IMR-90 (cell line): Measurements from ENCODE around the gene NLRC5. TPM values are rescaled to one million over a fixed set of nuclear protein-coding genes. Genes with fewer than 3 reads are reported as not detected.

ENCODE experiments used
- ATAC-seq: fragments of 200-7000 bp; cut with Tn5 transposase; 2 replicates; pipeline ENCODE4 v1.9.1; 2020; ENCODE audit warnings: low read depth, mild to moderate bottlenecking, moderate library complexity
- BruUV-seq: library from RNA; stranded (reverse); fragments of 400-500 nt; replicated peaks from 2 replicates; lab custom pipeline; 2021; lab: Mats Ljungman, UMichigan
- CTCF ChIA-PET: fragments of 300-600 bp; formaldehyde crosslinking; extraction: SDS; loops from one replicate; lab custom pipeline; 2021; ENCODE audit warnings: antibody characterized with exemption; lab: Yijun Ruan, JAX
- POLR2A ChIA-PET: fragments of 300-600 bp; sonication (Branson Sonifier 250); formaldehyde crosslinking; loops from one replicate; lab custom pipeline; 2022; ENCODE audit warnings: antibody characterized with exemption; ENCODE audit not compliant: unreplicated experiment; lab: Charles Lee
- DNase-seq: peaks from one replicate; pipeline ENCODE4 v3.0.0; 2013
- H2AFZ ChIP-seq: replicated peaks from 2 replicates; pipeline ENCODE3; 2013; ENCODE audit warnings: low read length, mild to moderate bottlenecking; ENCODE audit not compliant: poor library complexity
- H2AK5ac ChIP-seq: 2 replicates; pipeline ENCODE4 v1.6.1; 2013; ENCODE audit warnings: low read depth, low read length, inconsistent platforms
- H2AK9ac ChIP-seq: replicated peaks from 2 replicates; pipeline ENCODE3; 2013; ENCODE audit warnings: mild to moderate bottlenecking, low read depth, low read length, moderate library complexity; ENCODE audit not compliant: poor library complexity
- H2BK120ac ChIP-seq: 2 replicates; pipeline ENCODE4 v1.6.1; 2013; ENCODE audit warnings: low read depth, low read length, inconsistent platforms
- H2BK15ac ChIP-seq: 3 replicates; pipeline ENCODE4 v1.6.1; 2013; ENCODE audit warnings: low read depth, low read length, inconsistent platforms
- H2BK20ac ChIP-seq: 2 replicates; pipeline ENCODE4 v1.6.1; 2013; ENCODE audit warnings: low read depth, mild to moderate bottlenecking, inconsistent platforms, low read length, moderate library complexity
- H2BK5ac ChIP-seq: 2 replicates; pipeline ENCODE4 v1.6.1; 2013; ENCODE audit warnings: mild to moderate bottlenecking, low read depth, low read length, inconsistent platforms; ENCODE audit not compliant: poor library complexity, severe bottlenecking
- H3K14ac ChIP-seq: replicated peaks from 2 replicates; pipeline ENCODE4 v1.6.1; 2013; ENCODE audit warnings: low read depth, low read length, inconsistent platforms
- H3K18ac ChIP-seq: 2 replicates; pipeline ENCODE4 v1.6.1; 2013; ENCODE audit warnings: low read depth, low read length, control low read depth
- H3K23ac ChIP-seq: 2 replicates; pipeline ENCODE4 v1.6.1; 2013; ENCODE audit warnings: low read depth, low read length, inconsistent platforms
- H3K27ac ChIP-seq: 2 replicates; pipeline ENCODE4 v1.5.1; 2013; ENCODE audit warnings: mild to moderate bottlenecking, control low read depth, low read length; ENCODE audit not compliant: insufficient read depth
- H3K27me3 ChIP-seq: 2 replicates; pipeline ENCODE4 v1.6.1; 2013; ENCODE audit warnings: low read length; ENCODE audit not compliant: control insufficient read depth, insufficient read depth
- H3K36me3 ChIP-seq: 2 replicates; pipeline ENCODE4 v1.6.1; 2013; ENCODE audit warnings: low read length, mixed read lengths; ENCODE audit not compliant: control insufficient read depth, insufficient read depth
- H3K4ac ChIP-seq: 2 replicates; pipeline ENCODE4 v1.6.1; 2013; ENCODE audit warnings: low read depth, low read length, inconsistent platforms
- H3K4me1 ChIP-seq: 2 replicates; pipeline ENCODE4 v1.6.1; 2013; ENCODE audit warnings: low read length, mixed read lengths; ENCODE audit not compliant: control insufficient read depth, insufficient read depth
- H3K4me2 ChIP-seq: 2 replicates; pipeline ENCODE4 v1.6.1; 2013; ENCODE audit warnings: low read depth, mild to moderate bottlenecking, control low read depth, low read length, moderate library complexity
- H3K4me3 ChIP-seq: 2 replicates; pipeline ENCODE4 v1.5.1; 2013; ENCODE audit warnings: low read depth, mild to moderate bottlenecking, control low read depth, low read length, moderate library complexity; ENCODE audit not compliant: insufficient read depth
- H3K56ac ChIP-seq: 2 replicates; pipeline ENCODE4 v1.6.1; 2013; ENCODE audit warnings: low read length, inconsistent platforms; ENCODE audit not compliant: insufficient read depth; ENCODE audit errors: extremely low read depth
- H3K79me1 ChIP-seq, 2 experiments: 2 replicates each; pipeline ENCODE4 v1.6.1; 2013; ENCODE audit warnings: low read length in 2 of 2, inconsistent platforms in 1 of 2, low read depth in 1 of 2
- H3K9ac ChIP-seq: 2 replicates; pipeline ENCODE4 v1.6.1; 2013; ENCODE audit warnings: low read depth, low read length, control low read depth
- H3K9me1 ChIP-seq: 2 replicates; pipeline ENCODE4 v1.6.1; 2013; ENCODE audit warnings: low read length, inconsistent platforms; ENCODE audit not compliant: insufficient read depth
- H3K9me3 ChIP-seq: 2 replicates; pipeline ENCODE4 v1.6.1; 2013; ENCODE audit warnings: low read length; ENCODE audit not compliant: control insufficient read depth, insufficient read depth
- H4K20me1 ChIP-seq: 2 replicates; pipeline ENCODE4 v1.6.1; 2013; ENCODE audit warnings: low read length, inconsistent platforms; ENCODE audit not compliant: insufficient read depth
- H4K5ac ChIP-seq: 2 replicates; pipeline ENCODE4 v1.6.1; 2013; ENCODE audit warnings: mild to moderate bottlenecking, low read depth, low read length, control low read depth
- H4K8ac ChIP-seq, 2 experiments: 2 replicates each; pipeline ENCODE4 v1.6.1; 2013; ENCODE audit warnings: low read depth in 2 of 2, low read length in 2 of 2, control low read depth in 1 of 2, inconsistent platforms in 1 of 2
- H4K91ac ChIP-seq: 2 replicates; pipeline ENCODE4 v1.6.1; 2013; ENCODE audit warnings: low read depth, low read length, inconsistent platforms; ENCODE audit not compliant: insufficient read depth
- FOS ChIP-seq: fragments of 150-350 bp; IDR thresholded peaks from 2 replicates; pipeline ENCODE4 v1.6.1; 2016; ENCODE audit warnings: low read depth, low read length
- NFE2L2 ChIP-seq: fragments of 150-350 bp; IDR thresholded peaks from 2 replicates; pipeline ENCODE4 v1.6.1; 2016; ENCODE audit warnings: low read depth, mild to moderate bottlenecking, low read length
- WGBS, 2 experiments: methylation state at CpG; one replicate each; pipeline versions ENCODE4 v1.1.5 to v1.1.7; 2013; ENCODE audit warnings: missing lambda C conversion rate in 2 of 2; ENCODE audit not compliant: insufficient read length in 1 of 2; ENCODE audit errors: extremely low coverage in 2 of 2; 5-methylcytosine and 5-hydroxymethylcytosine counted together
- dilution Hi-C: fragments of 300-500 bp; cut with HindIII; formaldehyde crosslinking; loops from one replicate; pipeline ENCODE4 v1.14.3; 2018; ENCODE audit warnings: low sequenced_read_pairs; ENCODE audit not compliant: unreplicated experiment
- in situ Hi-C: fragments of 300-500 bp; cut with MboI; formaldehyde crosslinking; loops from 3 replicates; pipeline ENCODE4 v1.14.3; 2019; ENCODE audit warnings: low sequenced_read_pairs, inconsistent platforms, mixed read lengths
- intact Hi-C: fragments of 100-400 bp; cut with micrococcal nuclease; formaldehyde crosslinking; loops from 2 replicates; pipeline ENCODE4 v1.10.0; 2022
- polyA plus RNA-seq, 3 experiments: library from polyadenylated mRNA; depleted of rRNA; stranded (reverse); fragments of >200 nt; gene quantifications; 2 replicates each; pipeline ENCODE4 v1.2.3, GENCODE V29; 2012; ENCODE audit warnings: low replicate concordance in 1 of 3
- total RNA-seq: library from RNA; depleted of rRNA; stranded (reverse); fragments of >200 nt; gene quantifications from 2 replicates; pipeline ENCODE4 v1.2.3, GENCODE V29; 2012

NLRC5 gene
- total and polyA plus RNA-seq, 2 of the 4 experiments (the other 2 are of a cell fraction) = 9.1 to 14.9 TPM

DNA sequence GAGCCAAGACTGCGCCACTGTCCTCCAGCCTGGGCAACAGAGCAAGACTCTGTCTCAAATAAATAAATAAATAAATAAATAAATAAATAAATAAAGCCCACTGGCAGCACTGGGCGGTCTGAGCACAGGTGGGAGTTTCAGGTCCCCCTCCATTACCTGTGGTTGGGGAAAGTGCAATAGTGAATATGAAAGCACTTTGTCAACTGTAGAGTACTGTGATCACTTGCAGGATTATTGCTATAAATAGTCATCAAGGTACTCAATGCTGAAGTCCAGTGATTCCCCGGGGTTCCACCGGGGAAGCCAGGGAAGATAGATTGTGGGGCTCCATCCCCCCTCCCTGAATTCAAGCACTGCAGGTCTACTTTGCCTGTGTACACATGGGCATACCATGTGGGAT lies 60.3 kb downstream of the NLRC5 start:
- CTCF ChIA-PET = no interaction called here
- dilution Hi-C loops = no loop called here

More for the DNA sequence above, 60.3 kb downstream of the NLRC5 start:
- no TSS peak for BruUV-seq
- H3K79me1 ChIP-seq = no peaks in the 10 kb centered on the region
- H4K91ac ChIP-seq = no peak overlapping the region
- H3K18ac ChIP-seq = no peak overlapping the region
- H3K4me1 ChIP-seq = peaks cover 3% of the 10 kb centered on the region; the same call in 1 of the 2 replicates
- no peak overlapping the region for H2BK5ac ChIP-seq
- H2AK5ac ChIP-seq = no peak overlapping the region
- in situ Hi-C loops (loop anchor here (10.0 kb wide), 1 partner anchor 185 kb away; the partner anchor contains the start of gene SLC12A3), intact Hi-C loops (loop anchor here (10.0 kb wide), 1 partner anchor 85 kb away; the partner anchor contains the start of gene CETP)
- no peak overlapping the region for H2BK120ac ChIP-seq
- DNase-seq (no peak), ATAC-seq (no peak)
- no CpG with 5 or more reads among the region's 4 CpGs for WGBS, 2 experiments
- H3K56ac ChIP-seq = no peak overlapping the region
- H2BK15ac ChIP-seq = no peak overlapping the region
- H3K9ac ChIP-seq = no peak overlapping the region
- H2AFZ ChIP-seq = no peak overlapping the region
- no peaks in the 10 kb centered on the region for H3K9me3 ChIP-seq
- H3K4me3 ChIP-seq = no peak overlapping the region
- H3K4me2 ChIP-seq = no peak overlapping the region
- peaks cover 14% of the 10 kb centered on the region for H3K36me3 ChIP-seq
- H4K8ac ChIP-seq = no peak overlapping the region
- H3K23ac ChIP-seq = no peak overlapping the region
- H4K5ac ChIP-seq = no peak overlapping the region
- H2BK20ac ChIP-seq = no peak overlapping the region
- no peak overlapping the region for H3K27ac ChIP-seq
- H3K27me3 ChIP-seq = no peaks in the 10 kb centered on the region
- H3K9me1 ChIP-seq = no peaks in the 10 kb centered on the region
- H2AK9ac ChIP-seq = no peak overlapping the region
- no peak for TF ChIP-seq FOS
- no peak for TF ChIP-seq NFE2L2
- H3K14ac ChIP-seq = no peak overlapping the region
- POLR2A ChIA-PET = no interaction called here
- no peaks in the 10 kb centered on the region for H4K20me1 ChIP-seq
- H3K4ac ChIP-seq = no peak overlapping the region
